Measurements from ENCODE around the gene EEIG1.

DNA sequence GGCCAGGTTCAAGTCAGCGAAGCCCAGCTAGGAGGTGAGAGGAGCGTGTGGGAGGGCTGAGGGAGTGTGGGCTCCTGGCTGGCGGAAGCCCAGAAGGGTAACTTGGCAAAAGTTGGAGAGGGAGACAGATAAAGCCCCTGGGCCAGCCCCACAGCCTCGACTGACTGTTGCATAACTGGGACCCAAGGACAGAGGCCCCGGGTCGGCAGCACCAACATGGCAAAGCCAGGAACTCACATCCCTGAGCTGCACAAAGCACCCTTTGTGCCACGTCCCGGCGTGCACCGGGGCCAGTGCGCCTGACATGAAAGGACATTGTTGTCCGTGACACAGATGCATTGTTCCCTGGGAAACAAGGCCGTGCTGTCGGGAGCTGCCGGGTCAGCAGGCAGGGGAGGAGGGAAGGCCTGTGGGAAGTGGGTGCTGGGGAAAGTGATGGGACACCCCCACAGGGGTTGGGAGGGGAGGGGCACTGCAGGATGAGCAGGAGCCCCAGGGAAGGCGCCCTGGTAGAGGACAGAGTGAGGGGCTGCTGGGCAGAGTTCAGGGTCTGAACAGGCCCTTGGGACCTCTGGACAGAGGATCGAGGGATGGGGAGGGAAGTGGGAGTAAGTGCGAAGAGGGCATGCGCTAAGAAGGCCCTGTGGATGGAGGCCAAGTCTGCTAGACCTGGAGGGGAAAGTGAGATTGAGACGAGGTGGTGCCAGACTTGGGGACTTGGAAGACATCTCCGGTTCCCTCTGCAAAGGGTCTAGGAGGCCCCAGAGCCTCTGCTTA, 30.1 kb downstream of the EEIG1 start:
- TF ChIP-seq SUZ12 (IDR thresholded peaks at IDR 0.05; ENCODE audit: extremely low read depth, insufficient read depth, insufficient read length) (no peak), YY1 (IDR thresholded peaks at IDR 0.05; ENCODE audit: insufficient read depth, insufficient read length) (no peak)

Data from NT2/D1 (cell line).